ENCODE results near the gene SPATA32. TPM values are rescaled to one million over a fixed set of nuclear protein-coding genes. Genes with fewer than 3 reads are reported as not detected.

The SPATA32 gene
- total RNA-seq, 1 experiment from 2014 or later = 0.81 TPM

DNA sequence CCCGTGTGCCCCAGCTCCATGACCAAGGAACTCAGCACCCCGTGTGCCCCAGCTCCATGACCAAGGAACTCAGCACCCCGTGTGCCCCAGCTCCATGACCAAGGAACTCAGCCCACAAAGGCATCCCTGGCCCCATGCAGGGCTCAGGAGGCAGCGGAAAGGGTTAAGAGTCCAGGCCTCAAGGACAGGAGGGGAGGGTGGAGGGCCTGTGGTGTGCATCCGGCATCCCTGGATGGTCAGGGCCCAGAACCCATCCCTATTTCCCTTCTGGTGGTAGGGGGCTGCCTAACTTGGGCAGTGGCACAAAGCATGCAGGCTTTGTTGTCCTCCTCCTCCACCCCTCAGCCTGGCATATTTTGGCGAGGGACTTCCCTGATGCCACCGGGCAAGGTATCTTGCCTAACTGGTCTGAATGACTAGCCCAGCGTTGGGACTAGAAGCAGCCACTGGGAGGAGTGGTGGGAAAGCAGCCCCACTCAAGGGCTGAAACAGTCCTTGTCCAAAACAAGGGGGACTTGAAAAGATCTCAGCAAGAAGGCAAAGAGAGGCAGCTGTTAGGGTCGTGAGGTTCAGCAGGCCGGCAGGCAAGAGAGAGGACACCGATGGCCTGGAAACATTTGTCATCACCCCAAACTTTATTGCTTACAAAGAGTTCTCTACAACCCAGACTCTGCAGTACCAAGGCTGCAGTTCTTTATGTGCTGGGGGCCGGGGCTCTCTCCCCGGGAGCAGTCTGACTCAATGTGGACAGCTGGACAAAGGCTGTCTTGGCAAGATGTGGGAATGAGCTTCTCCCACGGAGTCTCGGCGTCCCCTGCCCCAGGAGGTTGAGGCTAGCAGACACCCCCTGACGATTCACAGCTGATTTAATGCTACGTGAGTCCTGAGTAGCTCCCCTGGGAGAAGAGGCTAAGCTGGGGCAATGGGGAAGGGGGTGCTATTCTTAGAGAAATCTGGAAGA lies 902 bp upstream of the SPATA32 start:
- H2BK12ac ChIP-seq (ENCODE audit: insufficient read length, low read depth, low read length) = no peak overlapping the region
- no peaks in the 10 kb centered on the region for H3K79me1 ChIP-seq (ENCODE audit: insufficient read depth, low read depth, low read length, poor library complexity, severe bottlenecking)
- no peaks in the 10 kb centered on the region for H3K79me2 ChIP-seq (ENCODE audit: insufficient read depth, low read length)
- H3K9me3 ChIP-seq (ENCODE audit: control insufficient read depth, low read depth, low read length) = no peaks in the 10 kb centered on the region
- no peak overlapping the region for H4K91ac ChIP-seq (ENCODE audit: insufficient read length, low read depth, low read length)
- H4K8ac ChIP-seq (replicated peaks; ENCODE audit: insufficient read length, low read depth, low read length) = no peak overlapping the region
- no peak overlapping the region for H3T11ph ChIP-seq (ENCODE audit: low read length)
- H3K9ac ChIP-seq (ENCODE audit: extremely low read depth, insufficient read length, low read length) = no peak overlapping the region
- no peak overlapping the region for H3K27ac ChIP-seq (ENCODE audit: insufficient read length, low read depth, low read length)
- Mint-ChIP-seq H3K27me3 (ENCODE audit: low read depth) (peaks cover 21% of the 10 kb centered on the region), H3K36me3 (ENCODE audit: insufficient read depth in 1 of 3, low read depth in 3 of 3) (peaks cover 2 to 22% (median 16%) of the 10 kb centered on the region in 3 experiments; a peak in 6 of 7 replicates), H3K4me1 (peaks cover 13 to 17% of the 10 kb centered on the region in 2 experiments), H3K9me3 (no peaks in the 10 kb centered on the region), H3K27ac (peak overlapping the region in 1 of 3 experiments; percentile 47; a peak in 1 of 7 replicates), H3K4me3 (peak overlapping the region; percentile 64 to 77; a peak in 3 of 5 replicates)
- H4K5ac ChIP-seq (ENCODE audit: insufficient read length, low read depth, low read length) = no peak overlapping the region
- peak overlapping the region; percentile 47 for H3K18ac ChIP-seq (ENCODE audit: insufficient read length, low read depth, low read length)
- H3K4ac ChIP-seq (ENCODE audit: low read depth, low read length) = no peak overlapping the region
- H3K23ac ChIP-seq (ENCODE audit: insufficient read length, low read depth, low read length) = no peak overlapping the region
- H3K14ac ChIP-seq (ENCODE audit: insufficient read depth, low read length) = peak overlapping the region; percentile 74; the same call in 1 of the 2 replicates
- WGBS (ENCODE audit: extremely low coverage, insufficient read length, low lambda C conversion rate) = no CpG with 5 or more reads among the region's 18 CpGs
- H3K4me1 ChIP-seq (ENCODE audit: insufficient read depth, low read length) = no peaks in the 10 kb centered on the region
- no peak overlapping the region for H2AFZ ChIP-seq (ENCODE audit: low read length)
- peaks cover 9% of the 10 kb centered on the region for H3K23me2 ChIP-seq (ENCODE audit: insufficient read length, low read depth, low read length, poor library complexity, severe bottlenecking)
- no peak overlapping the region for H2BK15ac ChIP-seq (ENCODE audit: low read depth, low read length)
- TF ChIP-seq, protein P1, sequence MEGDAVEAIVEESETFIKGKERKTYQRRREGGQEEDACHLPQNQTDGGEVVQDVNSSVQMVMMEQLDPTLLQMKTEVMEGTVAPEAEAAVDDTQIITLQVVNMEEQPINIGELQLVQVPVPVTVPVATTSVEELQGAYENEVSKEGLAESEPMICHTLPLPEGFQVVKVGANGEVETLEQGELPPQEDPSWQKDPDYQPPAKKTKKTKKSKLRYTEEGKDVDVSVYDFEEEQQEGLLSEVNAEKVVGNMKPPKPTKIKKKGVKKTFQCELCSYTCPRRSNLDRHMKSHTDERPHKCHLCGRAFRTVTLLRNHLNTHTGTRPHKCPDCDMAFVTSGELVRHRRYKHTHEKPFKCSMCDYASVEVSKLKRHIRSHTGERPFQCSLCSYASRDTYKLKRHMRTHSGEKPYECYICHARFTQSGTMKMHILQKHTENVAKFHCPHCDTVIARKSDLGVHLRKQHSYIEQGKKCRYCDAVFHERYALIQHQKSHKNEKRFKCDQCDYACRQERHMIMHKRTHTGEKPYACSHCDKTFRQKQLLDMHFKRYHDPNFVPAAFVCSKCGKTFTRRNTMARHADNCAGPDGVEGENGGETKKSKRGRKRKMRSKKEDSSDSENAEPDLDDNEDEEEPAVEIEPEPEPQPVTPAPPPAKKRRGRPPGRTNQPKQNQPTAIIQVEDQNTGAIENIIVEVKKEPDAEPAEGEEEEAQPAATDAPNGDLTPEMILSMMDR (conservative IDR thresholded peaks at IDR 0.05) = no peak
- DNase-seq = peak; percentile 36
- H3K4me2 ChIP-seq (ENCODE audit: insufficient read depth, insufficient read length, low read length) = peak overlapping the region; percentile 45
- no peak overlapping the region for H2BK5ac ChIP-seq (ENCODE audit: insufficient read length, low read length)
- no peaks in the 10 kb centered on the region for H3K27me3 ChIP-seq (ENCODE audit: insufficient read depth, low read length)
- no peak overlapping the region for H2AK5ac ChIP-seq (ENCODE audit: insufficient read length, low read length)
- no peaks in the 10 kb centered on the region for H4K20me1 ChIP-seq (ENCODE audit: control insufficient read depth, insufficient read depth, insufficient read length)
- no peak overlapping the region for H3K56ac ChIP-seq (ENCODE audit: insufficient read length, low read depth, low read length)
- no peak overlapping the region for H2BK20ac ChIP-seq (ENCODE audit: low read depth, low read length, poor library complexity, severe bottlenecking)
- no peak overlapping the region for H2BK120ac ChIP-seq (ENCODE audit: low read depth, low read length, poor library complexity, severe bottlenecking)
